ENCODE data around the gene ABTB2.

The ABTB2 gene

DNA sequence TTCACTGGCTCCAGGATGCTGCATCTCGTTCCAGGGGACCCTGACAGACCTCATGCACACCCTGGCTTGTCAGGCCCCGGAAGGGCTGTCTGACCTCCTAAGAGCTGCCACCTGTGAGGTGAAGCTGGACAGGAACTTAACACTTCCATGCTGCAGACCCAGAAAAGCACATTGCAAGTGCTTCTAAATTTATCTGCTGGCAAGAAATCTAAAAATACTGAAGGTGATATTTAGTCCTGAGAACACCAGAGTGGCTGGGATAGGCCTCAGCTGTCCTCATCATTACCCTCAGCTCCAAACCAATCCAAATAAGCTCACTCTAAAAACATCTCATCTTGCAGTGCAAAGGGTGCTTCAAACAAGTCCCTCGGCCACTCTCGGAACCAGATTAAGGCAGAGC, 46.7 kb downstream of the ABTB2 start:
- no peak for DNase-seq

DNA sequence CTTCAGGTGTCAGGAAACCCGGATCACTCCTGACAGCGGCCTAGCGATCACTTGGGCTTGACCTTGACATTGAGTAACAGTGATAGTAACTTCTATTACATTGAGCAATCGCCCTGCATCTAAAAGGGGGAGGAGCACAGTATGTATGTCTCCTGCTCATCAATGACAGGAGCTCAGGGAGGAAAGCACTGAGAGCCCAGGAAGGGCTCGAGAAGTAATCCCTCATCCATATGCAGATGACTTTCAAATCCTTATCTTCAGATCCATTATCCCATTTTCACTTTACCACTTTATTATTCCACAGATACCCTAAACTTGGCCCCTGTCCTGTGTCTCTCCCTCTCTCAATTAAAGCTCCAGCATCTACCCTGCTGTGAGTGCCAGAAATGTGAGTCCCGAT, 47.8 kb downstream of the ABTB2 start:
- no peak for DNase-seq

DNA sequence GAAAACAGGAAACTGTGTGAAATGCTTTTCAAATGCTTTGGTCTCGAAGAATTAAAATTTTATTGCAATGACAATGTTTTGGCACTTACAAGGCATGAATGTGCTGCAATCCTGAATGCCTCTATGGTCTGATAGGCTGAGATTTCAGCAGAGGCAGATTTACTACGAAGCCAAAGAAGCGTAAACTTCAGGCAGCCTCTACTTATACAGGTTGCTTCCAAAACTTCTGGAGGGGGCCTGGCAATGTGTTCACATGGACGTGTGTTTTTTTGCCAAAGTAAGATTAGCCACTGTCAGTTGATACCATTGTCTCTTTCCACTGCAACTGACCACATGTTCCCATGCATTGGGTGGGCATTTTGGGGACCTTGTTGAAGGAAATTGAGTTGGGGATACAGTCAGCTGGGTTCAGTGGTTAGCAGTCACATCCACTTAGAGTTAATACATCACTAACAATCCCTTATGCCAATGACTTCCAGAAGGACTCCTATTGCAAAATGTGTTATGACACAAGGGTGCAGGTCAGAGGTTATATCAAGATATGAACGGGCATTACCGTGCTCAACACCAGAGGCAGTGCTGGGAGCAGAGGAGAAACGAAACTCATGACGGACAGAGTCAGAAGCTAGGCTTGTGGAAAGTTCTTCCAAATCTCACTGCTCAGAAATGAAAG, 48.8 kb downstream of the ABTB2 start:
- DNase-seq, result no peak

GRCh38 chr11:34308049-34308912, 49.5 kb downstream of the ABTB2 start:
- no peak for DNase-seq

DNA sequence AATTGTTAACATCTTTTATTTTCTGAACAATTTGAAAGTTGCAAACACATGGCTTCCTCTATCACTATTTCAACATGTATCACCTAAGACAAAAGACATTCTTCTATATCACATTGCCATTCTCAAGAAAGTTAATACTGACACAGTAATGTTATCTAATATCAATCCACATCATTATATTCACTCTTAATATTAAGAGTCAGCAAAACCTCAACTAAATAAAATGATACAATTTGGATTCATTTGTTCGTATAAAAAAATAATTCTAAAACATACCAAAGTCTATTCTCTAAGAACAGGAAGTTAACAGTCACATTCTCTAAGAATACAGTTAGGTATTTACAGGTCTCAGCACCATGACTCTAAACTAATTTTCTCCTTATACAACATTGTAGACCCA, 52.0 kb downstream of the ABTB2 start:
- no peak for DNase-seq

DNA sequence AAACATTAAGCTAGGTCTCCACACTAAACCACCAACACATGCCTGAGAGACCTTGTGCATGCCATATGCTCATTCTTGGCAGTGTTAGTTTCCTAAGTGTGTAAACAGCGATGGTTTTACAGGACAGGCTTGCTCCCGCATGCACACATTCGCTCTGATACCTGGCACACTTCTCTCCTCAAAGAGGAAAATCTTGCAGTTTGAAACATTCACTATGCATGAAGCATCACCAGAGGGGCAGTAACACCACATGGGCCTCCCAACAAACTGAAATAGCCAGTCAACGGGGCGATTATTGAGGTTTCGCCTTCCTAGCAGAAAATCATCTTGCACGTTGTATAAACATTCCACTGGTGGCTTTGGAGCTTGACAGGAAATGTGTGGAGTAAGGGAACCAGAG, 52.6 kb downstream of the ABTB2 start:
- no peak for DNase-seq

DNA sequence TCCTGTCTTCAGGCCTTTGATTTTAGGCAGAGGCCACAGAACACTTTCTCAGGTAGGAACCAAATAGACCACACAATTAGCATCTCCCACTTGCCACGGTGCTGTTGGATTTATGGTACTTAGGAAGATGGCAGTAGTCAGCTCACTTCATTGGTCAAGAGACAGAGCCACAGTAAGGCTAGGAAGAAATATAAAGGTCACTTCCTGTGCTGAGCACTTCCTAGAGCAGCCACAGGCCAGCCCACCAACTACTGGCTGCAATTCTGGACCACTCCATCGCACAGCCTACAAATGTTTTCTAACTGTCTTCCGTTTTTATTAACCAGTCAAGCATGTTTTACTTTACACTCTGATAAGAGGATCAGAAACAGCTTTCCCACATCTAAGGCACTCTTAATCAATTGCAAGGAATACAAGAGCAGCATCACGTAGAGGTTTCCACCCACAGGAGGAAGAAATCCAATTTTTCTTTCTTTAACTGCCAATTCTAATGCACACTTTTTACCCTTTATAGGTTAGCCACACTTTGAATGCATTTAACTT, 54.7 kb downstream of the ABTB2 start:
- no peak for DNase-seq

- DNase-seq, result no peak
Observed at GRCh38 chr11:34302046-34302921, 55.5 kb downstream of the ABTB2 start.

GRCh38 chr11:34300926-34301295, 56.9 kb downstream of the ABTB2 start:
- no peak for DNase-seq

- no peak for DNase-seq
Observed at GRCh38 chr11:34300026-34300925, 57.5 kb downstream of the ABTB2 start.

DNA sequence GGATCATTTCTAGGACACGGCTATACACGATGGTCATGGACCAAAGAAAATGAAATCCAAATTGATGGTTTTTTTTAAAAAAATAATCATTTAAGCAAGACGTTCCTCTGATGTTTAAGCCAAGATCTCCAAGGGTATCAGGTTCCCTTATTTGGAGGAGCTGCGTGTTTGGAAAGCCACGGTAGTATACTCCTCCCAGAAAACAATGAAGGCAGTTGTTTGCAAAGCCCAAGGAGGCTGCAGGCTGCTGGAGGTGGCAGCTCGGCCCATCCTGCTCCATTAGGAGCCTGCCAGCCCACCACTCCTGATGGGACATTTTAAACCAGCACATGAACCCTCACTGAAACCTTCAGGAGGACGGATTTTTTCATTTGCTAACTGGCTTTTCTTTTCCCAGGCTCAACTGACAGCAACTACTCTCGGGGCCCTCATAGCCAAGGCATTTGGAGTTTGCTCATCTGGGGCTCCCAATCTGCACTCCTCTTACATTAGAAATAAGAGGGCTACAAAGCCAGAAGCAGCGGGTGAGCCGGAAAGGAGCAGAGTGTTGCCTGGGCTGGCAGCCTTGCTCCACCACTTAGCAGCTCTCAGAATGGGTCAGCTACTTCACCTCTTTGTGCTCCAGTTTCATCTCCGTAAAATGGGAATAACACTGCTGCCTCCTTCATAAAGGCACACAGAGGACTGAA, 58.4 kb downstream of the ABTB2 start:
- DNase-seq, result no peak

DNA sequence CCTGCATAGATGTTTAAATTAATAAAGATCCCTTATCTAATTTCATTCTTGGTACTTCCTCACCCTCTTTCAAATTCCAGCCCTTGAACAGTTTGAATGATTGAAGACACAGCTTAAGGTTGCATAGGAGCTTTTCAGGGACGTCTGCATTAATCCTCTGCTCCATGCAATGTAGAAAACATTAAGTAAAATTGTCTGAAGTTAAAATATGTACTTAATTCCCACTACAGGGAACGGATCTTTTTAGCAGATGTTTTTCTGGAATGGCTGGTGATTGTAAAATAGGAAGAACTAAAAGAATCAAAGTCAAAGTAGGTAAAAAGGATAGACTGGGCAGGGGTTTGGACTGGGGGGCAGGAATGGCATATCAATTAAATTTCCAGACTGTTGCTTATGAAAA, 58.9 kb downstream of the ABTB2 start:
- DNase-seq, result no peak

DNA sequence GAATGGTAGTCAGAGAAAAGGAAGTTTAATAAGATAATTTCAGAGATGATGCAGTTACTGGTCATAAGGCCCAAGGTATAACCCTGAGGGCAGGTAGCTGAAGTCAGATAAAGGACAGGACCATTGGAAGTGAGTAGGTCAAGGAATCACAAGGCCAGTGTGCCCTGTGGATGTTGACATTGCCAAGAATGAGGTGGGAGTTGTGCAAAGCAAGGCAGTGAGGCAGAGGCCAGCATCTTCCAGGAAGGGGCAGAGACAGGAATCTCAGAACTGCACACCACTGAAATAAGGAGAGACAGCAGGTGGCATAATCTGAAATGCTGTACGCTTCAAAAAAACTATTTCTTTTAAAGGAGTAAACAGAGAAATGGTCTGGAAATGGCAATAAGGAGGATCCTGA, 61.4 kb downstream of the ABTB2 start:
- DNase-seq, result no peak

DNA sequence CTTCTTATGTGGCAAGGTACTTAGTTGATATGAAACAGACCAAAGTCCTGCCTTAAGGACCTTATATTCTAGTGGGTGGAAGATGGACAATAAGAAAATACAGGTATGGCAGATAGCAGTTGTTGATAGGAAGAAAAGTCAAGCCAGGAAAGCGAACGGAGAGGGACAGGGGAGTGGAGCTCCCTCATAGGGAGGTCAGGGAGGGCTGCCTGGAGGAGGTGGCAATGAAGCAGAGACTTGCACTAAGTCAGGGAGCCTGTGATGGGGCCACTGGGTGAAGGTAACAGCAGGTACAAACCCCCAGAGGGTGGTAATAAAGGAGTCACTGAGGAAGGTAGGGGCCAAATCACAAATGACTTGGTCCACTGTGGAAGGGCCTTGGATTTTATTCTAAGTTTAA, 65.3 kb downstream of the ABTB2 start:
- DNase-seq, result no peak

GRCh38 chr11:34292111-34292510, 65.7 kb downstream of the ABTB2 start:
- DNase-seq, result no peak

DNA sequence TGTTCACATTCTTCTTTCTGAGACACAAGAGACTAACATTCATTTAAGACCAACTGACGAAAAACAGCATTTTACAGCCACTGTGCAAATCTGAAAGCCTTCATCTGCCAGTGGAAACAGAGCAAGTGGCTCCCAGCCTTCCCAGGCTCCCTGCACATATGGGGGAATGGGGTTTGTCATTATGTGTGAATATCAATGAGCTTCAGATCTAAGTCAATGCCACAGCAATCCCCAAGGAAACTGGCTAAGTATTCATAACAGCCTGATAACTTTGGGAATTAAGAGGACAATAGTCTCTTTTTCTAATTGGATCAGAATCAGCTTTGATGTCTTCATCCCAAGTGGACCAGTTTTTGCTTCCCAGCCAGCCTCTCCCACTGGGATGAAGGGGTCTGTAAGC, 66.9 kb downstream of the ABTB2 start:
- DNase-seq, result no peak

DNA sequence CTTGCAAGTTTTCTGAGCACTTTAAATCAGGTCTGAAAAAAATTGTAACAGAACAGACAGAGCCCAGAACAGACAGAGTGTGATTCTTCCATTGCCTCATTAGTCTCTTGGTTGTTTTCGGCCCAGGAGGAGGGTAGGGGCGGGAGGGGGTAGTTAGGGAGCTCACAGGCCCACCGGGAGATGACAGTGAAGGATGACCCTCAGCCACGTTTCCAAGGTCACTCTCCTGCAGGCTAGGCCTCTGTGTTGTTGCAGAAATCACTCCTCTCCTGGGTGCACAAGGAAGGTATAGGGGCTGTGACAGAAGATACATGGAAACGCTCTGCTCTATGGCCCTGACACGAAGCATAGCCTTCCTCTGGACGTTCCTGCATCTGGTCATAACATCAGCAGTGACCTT, 69.3 kb downstream of the ABTB2 start:
- no peak for DNase-seq

DNA sequence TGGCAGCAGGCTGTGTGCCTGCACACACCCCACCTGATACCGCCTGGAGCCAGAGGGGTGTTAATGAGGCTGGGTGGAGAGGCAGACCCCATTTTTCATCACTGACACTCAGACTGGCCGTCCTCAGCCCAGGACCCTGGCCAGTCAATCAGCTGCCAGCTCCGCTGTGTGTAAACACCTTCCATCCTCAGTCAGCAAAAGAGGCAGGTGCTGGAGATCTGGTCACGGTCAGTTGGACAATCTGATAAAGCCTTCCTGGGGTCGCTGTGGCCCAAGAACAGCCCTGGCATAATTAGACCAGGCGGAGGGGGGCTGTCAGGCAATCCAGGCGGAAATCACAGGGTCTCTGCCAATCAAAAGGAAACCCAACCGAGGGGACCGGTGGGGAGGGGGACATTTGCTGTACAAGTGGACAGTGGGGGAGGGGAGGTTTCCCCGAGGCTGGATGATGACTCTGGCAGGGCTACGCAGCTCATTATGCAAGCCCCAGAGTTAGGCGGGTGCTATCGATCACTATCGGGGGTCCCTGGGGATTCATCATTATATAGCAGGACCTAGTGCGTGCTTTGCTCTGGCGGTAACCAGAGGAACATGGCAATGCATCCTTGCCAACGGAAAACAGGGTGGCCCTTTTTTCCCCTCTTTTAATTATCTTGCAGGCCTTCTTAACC, 72.9 kb downstream of the ABTB2 start:
- DNase-seq, result no peak

GRCh38 chr11:34284156-34284555, 73.7 kb downstream of the ABTB2 start:
- no peak for DNase-seq

- no peak for DNase-seq
Observed at GRCh38 chr11:34280945-34281872, 76.6 kb downstream of the ABTB2 start.

Data from NCI-H526 treated with DMSO at 0.1 percent for 48 hours (cell line).